ENCODE data around the gene FHAD1. TPM values are rescaled to one million over a fixed set of nuclear protein-coding genes. Genes with fewer than 3 reads are reported as not detected.
"Not testable (repeated sequence)": the region's sequence is repeated elsewhere in the genome, so short reads cannot be mapped to it uniquely, and the experiment has no call there.

Gene FHAD1
- total and polyA plus RNA-seq, 2 donors (not counting 1 experiment from before 2014, with no cell fraction given) = not detected

GRCh38 chr1:15379151-15379550, 132.1 kb downstream of the FHAD1 start:
- 66% methylated on average over 5 of the region's 9 CpGs for WGBS (ENCODE audit: insufficient coverage)
- H3K9me3 Mint-ChIP-seq (ENCODE audit: insufficient read depth); intact Hi-C loops (cut with micrococcal nuclease): not testable (repeated sequence)

GRCh38 chr1:15380601-15381508, 133.8 kb downstream of the FHAD1 start:
- no peaks in the 10 kb centered on the region for H4K20me1 ChIP-seq (ENCODE audit: control insufficient read depth, insufficient read depth, low read length, poor library complexity, severe bottlenecking)
- Mint-ChIP-seq H3K27ac (no peak overlapping the region), H3K27me3 (peaks cover 22% of the 10 kb centered on the region), H3K4me3 (no peak overlapping the region), H3K9me3 (ENCODE audit: insufficient read depth) (no peaks in the 10 kb centered on the region), H3K4me1 (peaks cover 15% of the 10 kb centered on the region)
- ATAC-seq (ENCODE audit: low read depth) (no peak), DNase-seq (no peak)
- H3K4me2 ChIP-seq (replicated peaks; ENCODE audit: low read depth, low read length, poor library complexity, severe bottlenecking) = no peak overlapping the region
- H2AFZ ChIP-seq (ENCODE audit: insufficient read depth, low read depth, low read length, poor library complexity, severe bottlenecking) = no peak overlapping the region
- H3K4me1 ChIP-seq (ENCODE audit: control insufficient read depth in 2 of 2, insufficient read depth in 2 of 2, low read length in 2 of 2) = peaks cover under 1 to 13% of the 10 kb centered on the region in 2 donors
- H3K27me3 ChIP-seq (replicated peaks in 1 of 4; ENCODE audit: control extremely low read depth in 1 of 4, control insufficient read depth in 3 of 4, insufficient read depth in 4 of 4, low read length in 3 of 4) = peaks cover 0 to 6% (median 2%) of the 10 kb centered on the region in 4 experiments
- H3K79me2 ChIP-seq (ENCODE audit: control insufficient read depth, insufficient read depth, low read length) = no peaks in the 10 kb centered on the region
- CTCF ChIA-PET = no interaction called here
- WGBS (ENCODE audit: insufficient coverage) = 93% methylated on average over 16 of the region's 22 CpGs
- H3K9ac ChIP-seq (ENCODE audit: low read length) = no peak overlapping the region
- H3K27ac ChIP-seq (ENCODE audit: low read length in 2 of 2) = no peak overlapping the region
- no peaks in the 10 kb centered on the region for H3K36me3 ChIP-seq (replicated peaks in 1 of 2; ENCODE audit: control extremely low read depth in 1 of 2, control insufficient read depth in 1 of 2, extremely low read depth in 1 of 2, insufficient read depth in 2 of 2, low read length in 1 of 2)
- no peak for TF ChIP-seq EZH2 (IDR thresholded peaks at IDR 0.05; ENCODE audit: borderline replicate concordance, insufficient read depth, low read depth, low read length, poor library complexity, severe bottlenecking)
- no peak for TF ChIP-seq CTCF (IDR thresholded peaks at IDR 0.05)
- no peaks in the 10 kb centered on the region for H3K9me3 ChIP-seq (ENCODE audit: control extremely low read depth in 1 of 3, control insufficient read depth in 2 of 3, insufficient read depth in 1 of 3, low read length in 2 of 3)
- intact Hi-C loops (cut with micrococcal nuclease) = loop anchor here (5.0 kb wide), 1 partner anchor 51 kb away; no protein-coding TSS in a partner anchor
- H3K4me3 ChIP-seq (ENCODE audit: control extremely low read depth in 1 of 5, extremely low read depth in 1 of 5, insufficient read depth in 1 of 5, low read depth in 2 of 5, low read length in 4 of 5) = no peak overlapping the region
- POLR2A ChIA-PET = no interaction called here

More at GRCh38 chr1:15379151-15379550, 132.1 kb downstream of the FHAD1 start:
- CTCF ChIA-PET; H4K20me1 ChIP-seq (ENCODE audit: control insufficient read depth, insufficient read depth, low read length, poor library complexity, severe bottlenecking); DNase-seq; H3K79me2 ChIP-seq (ENCODE audit: control insufficient read depth, insufficient read depth, low read length); H3K9ac ChIP-seq (ENCODE audit: low read length); H2AFZ ChIP-seq (ENCODE audit: insufficient read depth, low read depth, low read length, poor library complexity, severe bottlenecking); H3K4me1 ChIP-seq (ENCODE audit: control insufficient read depth in 2 of 2, insufficient read depth in 2 of 2, low read length in 2 of 2); H3K4me2 ChIP-seq (replicated peaks; ENCODE audit: low read depth, low read length, poor library complexity, severe bottlenecking); ATAC-seq (ENCODE audit: low read depth); POLR2A ChIA-PET; H3K27ac ChIP-seq (ENCODE audit: low read length in 2 of 2); H3K9me3 ChIP-seq (ENCODE audit: control extremely low read depth in 1 of 3, control insufficient read depth in 2 of 3, insufficient read depth in 1 of 3, low read length in 2 of 3); H3K4me3 ChIP-seq (ENCODE audit: control extremely low read depth in 1 of 5, extremely low read depth in 1 of 5, insufficient read depth in 1 of 5, low read depth in 2 of 5, low read length in 4 of 5); H3K27me3 ChIP-seq (replicated peaks in 1 of 4; ENCODE audit: control extremely low read depth in 1 of 4, control insufficient read depth in 3 of 4, insufficient read depth in 4 of 4, low read length in 3 of 4); H3K36me3 ChIP-seq (replicated peaks in 1 of 2; ENCODE audit: control extremely low read depth in 1 of 2, control insufficient read depth in 1 of 2, extremely low read depth in 1 of 2, insufficient read depth in 2 of 2, low read length in 1 of 2); H3K4me3 Mint-ChIP-seq; H3K27ac Mint-ChIP-seq; H3K4me1 Mint-ChIP-seq: not testable (repeated sequence)
- H3K27me3 Mint-ChIP-seq = peaks cover 17% of the 10 kb centered on the region
